Stimulated activated naive CD8-positive, alpha-beta T cell treated with anti-CD3 and anti-CD28 coated beads, Interleukin-15, amount 100 ng/mL, for 72 hours (primary cell): Measurements from ENCODE around the gene RAD51B.

Source experiments
- ATAC-seq: fragments of 150-1000 bp; cut with Tn5 transposase; 2 replicates; pipeline ENCODE4 v1.10.0; 2021; ENCODE audit warnings: mild to moderate bottlenecking, moderate library complexity
- DNase-seq, 2 donors: peaks; one replicate each; pipeline ENCODE4 v3.0.0; 2021 to 2022
- H3K27ac Mint-ChIP-seq, 2 donors: one replicate each; pipeline ENCODE4 v1.8.0; 2022; ENCODE audit warnings: mild to moderate bottlenecking in 2 of 2, mixed read lengths in 2 of 2, moderate library complexity in 2 of 2
- H3K27me3 Mint-ChIP-seq: one replicate; pipeline ENCODE4 v1.8.0; 2022; ENCODE audit warnings: mixed read lengths
- H3K4me1 Mint-ChIP-seq: one replicate; pipeline ENCODE4 v1.8.0; 2022; ENCODE audit warnings: mild to moderate bottlenecking, mixed read lengths
- H3K4me3 Mint-ChIP-seq, 2 donors: one replicate each; pipeline ENCODE4 v1.8.0; 2022; ENCODE audit warnings: mild to moderate bottlenecking in 2 of 2, mixed read lengths in 2 of 2, moderate library complexity in 1 of 2
- H3K9me3 Mint-ChIP-seq, 2 donors: one replicate each; pipeline ENCODE4 v1.8.0; 2022; ENCODE audit warnings: mixed read lengths in 2 of 2

RAD51B gene

GRCh38 chr14:68315081-68315480 is 495.5 kb downstream of the RAD51B start:
- Mint-ChIP-seq H3K9me3 (no peaks in the 10 kb centered on the region), H3K4me1 (peaks cover 36% of the 10 kb centered on the region), H3K27ac (no peak overlapping the region), H3K4me3 (no peak overlapping the region), H3K27me3 (no peaks in the 10 kb centered on the region)
- DNase-seq = no peak
- ATAC-seq = no peak

- H3K4me1 Mint-ChIP-seq = peaks cover 35% of the 10 kb centered on the region
- no peak overlapping the region for H3K4me3 Mint-ChIP-seq
- no peak overlapping the region for H3K27ac Mint-ChIP-seq
- no peaks in the 10 kb centered on the region for H3K9me3 Mint-ChIP-seq
- no peak for DNase-seq
- ATAC-seq = no peak
- H3K27me3 Mint-ChIP-seq = no peaks in the 10 kb centered on the region
Observed at GRCh38 chr14:68316078-68316868, 496.7 kb downstream of the RAD51B start.

- H3K27ac Mint-ChIP-seq = no peak overlapping the region
- H3K4me3 Mint-ChIP-seq = no peak overlapping the region
- no peaks in the 10 kb centered on the region for H3K27me3 Mint-ChIP-seq
- DNase-seq (no peak), ATAC-seq (no peak)
- peaks cover 36% of the 10 kb centered on the region for H3K4me1 Mint-ChIP-seq
- no peaks in the 10 kb centered on the region for H3K9me3 Mint-ChIP-seq
Observed at GRCh38 chr14:68317239-68317638, 497.7 kb downstream of the RAD51B start.

GRCh38 chr14:68318828-68319227 is 499.2 kb downstream of the RAD51B start:
- DNase-seq (no peak), ATAC-seq (no peak)
- Mint-ChIP-seq H3K4me1 (peaks cover 22% of the 10 kb centered on the region), H3K4me3 (no peak overlapping the region), H3K27me3 (no peaks in the 10 kb centered on the region), H3K9me3 (no peaks in the 10 kb centered on the region), H3K27ac (no peak overlapping the region)

- Mint-ChIP-seq H3K4me1 (peaks cover 16% of the 10 kb centered on the region), H3K9me3 (no peaks in the 10 kb centered on the region), H3K27ac (no peak overlapping the region), H3K4me3 (no peak overlapping the region), H3K27me3 (no peaks in the 10 kb centered on the region)
- ATAC-seq (no peak), DNase-seq (no peak)
Observed at GRCh38 chr14:68320495-68320894, 500.9 kb downstream of the RAD51B start.

GRCh38 chr14:68322940-68323620 is 503.5 kb downstream of the RAD51B start:
- no peak overlapping the region for H3K4me3 Mint-ChIP-seq
- H3K27ac Mint-ChIP-seq = peak overlapping the region in 1 of 2 donors; percentile 31
- no peaks in the 10 kb centered on the region for H3K27me3 Mint-ChIP-seq
- peaks cover 11% of the 10 kb centered on the region for H3K4me1 Mint-ChIP-seq
- DNase-seq (no peak), ATAC-seq (no peak)
- H3K9me3 Mint-ChIP-seq = no peaks in the 10 kb centered on the region

GRCh38 chr14:68325267-68325807 is 505.8 kb downstream of the RAD51B start:
- ATAC-seq (no peak), DNase-seq (no peak)
- no peak overlapping the region for H3K4me3 Mint-ChIP-seq
- H3K27ac Mint-ChIP-seq = no peak overlapping the region
- no peaks in the 10 kb centered on the region for H3K9me3 Mint-ChIP-seq
- H3K4me1 Mint-ChIP-seq = peaks cover 11% of the 10 kb centered on the region
- no peaks in the 10 kb centered on the region for H3K27me3 Mint-ChIP-seq

GRCh38 chr14:68327231-68327630 is 507.7 kb downstream of the RAD51B start:
- DNase-seq (no peak), ATAC-seq (no peak)
- Mint-ChIP-seq H3K27me3 (no peaks in the 10 kb centered on the region), H3K4me1 (no peaks in the 10 kb centered on the region), H3K9me3 (no peaks in the 10 kb centered on the region), H3K4me3 (no peak overlapping the region), H3K27ac (no peak overlapping the region)

- Mint-ChIP-seq H3K27ac (no peak overlapping the region), H3K9me3 (no peaks in the 10 kb centered on the region), H3K4me3 (no peak overlapping the region), H3K27me3 (no peaks in the 10 kb centered on the region), H3K4me1 (peaks cover 7% of the 10 kb centered on the region)
- no peak for ATAC-seq
- no peak for DNase-seq
Observed at GRCh38 chr14:68328509-68328908, 508.9 kb downstream of the RAD51B start.

- no peak overlapping the region for H3K27ac Mint-ChIP-seq
Observed at GRCh38 chr14:68331426-68331825, 511.8 kb downstream of the RAD51B start.

GRCh38 chr14:68331991-68332390 is 512.4 kb downstream of the RAD51B start:
- peaks cover 22% of the 10 kb centered on the region for H3K4me1 Mint-ChIP-seq
- no peaks in the 10 kb centered on the region for H3K9me3 Mint-ChIP-seq
- DNase-seq (no peak), ATAC-seq (no peak)
- H3K27me3 Mint-ChIP-seq = no peaks in the 10 kb centered on the region
- H3K27ac Mint-ChIP-seq = no peak overlapping the region
- no peak overlapping the region for H3K4me3 Mint-ChIP-seq

More at GRCh38 chr14:68331426-68331825, 511.8 kb downstream of the RAD51B start:
- Mint-ChIP-seq H3K4me3 (no peak overlapping the region), H3K9me3 (no peaks in the 10 kb centered on the region), H3K4me1 (peaks cover 20% of the 10 kb centered on the region), H3K27me3 (no peaks in the 10 kb centered on the region)
- no peak for ATAC-seq
- no peak for DNase-seq

- DNase-seq = no peak
- H3K4me1 Mint-ChIP-seq = peaks cover 32% of the 10 kb centered on the region
- H3K27ac Mint-ChIP-seq = no peak overlapping the region
- no peaks in the 10 kb centered on the region for H3K9me3 Mint-ChIP-seq
- no peak overlapping the region for H3K4me3 Mint-ChIP-seq
- no peak for ATAC-seq
- no peaks in the 10 kb centered on the region for H3K27me3 Mint-ChIP-seq
Observed at GRCh38 chr14:68333262-68333661, 513.7 kb downstream of the RAD51B start.

- no peak for ATAC-seq
- H3K27ac Mint-ChIP-seq = no peak overlapping the region
- DNase-seq = no peak
- H3K4me3 Mint-ChIP-seq = no peak overlapping the region
- peaks cover 0 to 8% of the 10 kb centered on the region in 2 donors for H3K9me3 Mint-ChIP-seq
- H3K27me3 Mint-ChIP-seq = no peaks in the 10 kb centered on the region
- H3K4me1 Mint-ChIP-seq = peaks cover 37% of the 10 kb centered on the region
Observed at GRCh38 chr14:68335312-68335711, 515.7 kb downstream of the RAD51B start.

- peaks cover 0 to 8% of the 10 kb centered on the region in 2 donors for H3K9me3 Mint-ChIP-seq
- no peak for DNase-seq
- peaks cover 44% of the 10 kb centered on the region for H3K4me1 Mint-ChIP-seq
- peak; percentile 43 for ATAC-seq
- no peak overlapping the region for H3K4me3 Mint-ChIP-seq
- H3K27me3 Mint-ChIP-seq = no peaks in the 10 kb centered on the region
- no peak overlapping the region for H3K27ac Mint-ChIP-seq
Observed at GRCh38 chr14:68336165-68336564, 516.6 kb downstream of the RAD51B start.

GRCh38 chr14:68337279-68337678 is 517.7 kb downstream of the RAD51B start:
- H3K27me3 Mint-ChIP-seq = no peaks in the 10 kb centered on the region
- no peak overlapping the region for H3K27ac Mint-ChIP-seq
- peaks cover 0 to 8% of the 10 kb centered on the region in 2 donors for H3K9me3 Mint-ChIP-seq
- peaks cover 55% of the 10 kb centered on the region for H3K4me1 Mint-ChIP-seq
- no peak for DNase-seq
- no peak overlapping the region for H3K4me3 Mint-ChIP-seq
- ATAC-seq = no peak

- ATAC-seq = no peak
- Mint-ChIP-seq H3K4me3 (no peak overlapping the region), H3K4me1 (peaks cover 51% of the 10 kb centered on the region), H3K27ac (no peak overlapping the region), H3K9me3 (peaks cover 5 to 13% of the 10 kb centered on the region in 2 donors), H3K27me3 (no peaks in the 10 kb centered on the region)
- DNase-seq = no peak
Observed at GRCh38 chr14:68340262-68340661, 520.7 kb downstream of the RAD51B start.
